ENCODE results near the gene ICE1. TPM values are rescaled to one million over a fixed set of nuclear protein-coding genes. Genes with fewer than 3 reads are reported as not detected.
"Not testable (repeated sequence)": the region's sequence is repeated elsewhere in the genome, so short reads cannot be mapped to it uniquely, and the experiment has no call there.

The ICE1 gene
- total RNA-seq, 1 experiment from 2014 or later: 30.6 TPM

GRCh38 chr5:5511904-5512416 lies 89.5 kb downstream of the ICE1 start:
- Histone ChIP-seq H3K4me3 (ENCODE audit: low read depth, low read length) (no peak overlapping the region), H3K36me3 (ENCODE audit: control insufficient read depth, insufficient read depth, low read length) (no peaks in the 10 kb centered on the region), H3K4me1 (no peaks in the 10 kb centered on the region), H3K27me3 (replicated peaks; ENCODE audit: control insufficient read depth, insufficient read depth, low read length) (no peaks in the 10 kb centered on the region), H3K9me3 (0 out of 2 replicates have a peak, but pooled peaks cover 4% of the 10 kb centered on the region)
- ChIA-PET CTCF (no interaction called here), POLR2A (no interaction called here)
- peaks cover 9% of the 10 kb centered on the region for H3K27me3 Mint-ChIP-seq (ENCODE audit: insufficient read depth, unreplicated experiment)
- intact Hi-C loops (cut with micrococcal nuclease; ENCODE audit: unreplicated experiment): no loop called here
- DNase-seq: no peak
- no peak overlapping the region for H3K4me3 Mint-ChIP-seq (ENCODE audit: unreplicated experiment)
- BruUV-seq (replicated peaks): no TSS peak
- no peaks in the 10 kb centered on the region for H3K4me1 Mint-ChIP-seq (ENCODE audit: low read depth, unreplicated experiment)
- TF ChIP-seq CTCF (IDR thresholded peaks at IDR 0.05; ENCODE audit: insufficient read depth in 1 of 2, low read depth in 1 of 2, low read length in 1 of 2, severe bottlenecking in 1 of 2, unreplicated experiment in 1 of 2): no peak
- no peaks in the 10 kb centered on the region for H3K36me3 Mint-ChIP-seq (ENCODE audit: insufficient read depth, unreplicated experiment)
- H3K27ac Mint-ChIP-seq (ENCODE audit: unreplicated experiment): no peak overlapping the region
- H3K9me3 Mint-ChIP-seq (ENCODE audit: unreplicated experiment): peaks cover 17% of the 10 kb centered on the region

GRCh38 chr5:5512543-5512942 lies 90.1 kb downstream of the ICE1 start:
- Mint-ChIP-seq H3K36me3 (ENCODE audit: insufficient read depth, unreplicated experiment) (no peaks in the 10 kb centered on the region), H3K4me3 (ENCODE audit: unreplicated experiment) (no peak overlapping the region), H3K4me1 (ENCODE audit: low read depth, unreplicated experiment) (no peaks in the 10 kb centered on the region), H3K27ac (ENCODE audit: unreplicated experiment) (no peak overlapping the region), H3K9me3 (ENCODE audit: unreplicated experiment) (peaks cover 19% of the 10 kb centered on the region), H3K27me3 (ENCODE audit: insufficient read depth, unreplicated experiment) (peaks cover 9% of the 10 kb centered on the region)
- ChIA-PET CTCF (no interaction called here), POLR2A (no interaction called here)
- no peak for DNase-seq
- H3K4me1 ChIP-seq: no peaks in the 10 kb centered on the region
- no peak overlapping the region for H3K4me3 ChIP-seq (ENCODE audit: low read depth, low read length)
- intact Hi-C loops (cut with micrococcal nuclease; ENCODE audit: unreplicated experiment): no loop called here
- no TSS peak for BruUV-seq (replicated peaks)
- H3K9me3 ChIP-seq: 0 out of 2 replicates have a peak, but pooled peaks cover 4% of the 10 kb centered on the region
- no peak for TF ChIP-seq CTCF (IDR thresholded peaks at IDR 0.05; ENCODE audit: insufficient read depth in 1 of 2, low read depth in 1 of 2, low read length in 1 of 2, severe bottlenecking in 1 of 2, unreplicated experiment in 1 of 2)
- H3K27me3 ChIP-seq (replicated peaks; ENCODE audit: control insufficient read depth, insufficient read depth, low read length): no peaks in the 10 kb centered on the region
- no peaks in the 10 kb centered on the region for H3K36me3 ChIP-seq (ENCODE audit: control insufficient read depth, insufficient read depth, low read length)

GRCh38 chr5:5520622-5521021 lies 98.1 kb downstream of the ICE1 start:
- Mint-ChIP-seq H3K9me3 (ENCODE audit: unreplicated experiment) (peaks cover 30% of the 10 kb centered on the region), H3K4me1 (ENCODE audit: low read depth, unreplicated experiment) (peaks cover 16% of the 10 kb centered on the region)
- H3K4me3 Mint-ChIP-seq (ENCODE audit: unreplicated experiment); H3K27ac Mint-ChIP-seq (ENCODE audit: unreplicated experiment); intact Hi-C loops (cut with micrococcal nuclease; ENCODE audit: unreplicated experiment); CTCF ChIA-PET; BruUV-seq (replicated peaks); H3K27me3 ChIP-seq (replicated peaks; ENCODE audit: control insufficient read depth, insufficient read depth, low read length); H3K27me3 Mint-ChIP-seq (ENCODE audit: insufficient read depth, unreplicated experiment); POLR2A ChIA-PET; H3K36me3 Mint-ChIP-seq (ENCODE audit: insufficient read depth, unreplicated experiment); H3K36me3 ChIP-seq (ENCODE audit: control insufficient read depth, insufficient read depth, low read length); DNase-seq; H3K9me3 ChIP-seq; H3K4me3 ChIP-seq (ENCODE audit: low read depth, low read length): not testable (repeated sequence)
- H3K4me1 ChIP-seq: peaks cover 19% of the 10 kb centered on the region

DNA sequence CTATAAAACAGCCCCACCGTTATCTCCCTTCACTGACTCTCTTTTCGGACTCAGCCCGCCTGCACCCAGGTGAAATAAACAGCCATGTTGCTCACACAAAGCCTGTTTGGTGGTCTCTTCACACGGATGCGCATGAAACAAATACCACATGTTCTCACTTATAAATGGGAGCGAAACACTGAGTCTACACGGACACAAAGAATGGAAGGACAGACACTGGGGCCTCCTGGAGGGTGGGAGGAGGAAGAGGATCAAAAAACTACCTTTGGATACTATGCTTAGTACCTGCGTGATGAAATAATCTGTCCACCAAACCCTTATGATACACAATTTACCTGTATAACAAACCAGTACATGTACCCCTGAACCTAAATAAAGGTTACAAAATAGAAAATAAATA lies 98.6 kb downstream of the ICE1 start:
- no peak overlapping the region for H3K4me3 ChIP-seq (ENCODE audit: low read depth, low read length)
- CTCF ChIA-PET: no interaction called here
- DNase-seq: no peak
- Mint-ChIP-seq H3K4me3 (ENCODE audit: unreplicated experiment) (no peak overlapping the region), H3K27ac (ENCODE audit: unreplicated experiment) (no peak overlapping the region), H3K9me3 (ENCODE audit: unreplicated experiment) (peaks cover 30% of the 10 kb centered on the region), H3K4me1 (ENCODE audit: low read depth, unreplicated experiment) (peaks cover 16% of the 10 kb centered on the region), H3K27me3 (ENCODE audit: insufficient read depth, unreplicated experiment) (no peaks in the 10 kb centered on the region), H3K36me3 (ENCODE audit: insufficient read depth, unreplicated experiment) (no peaks in the 10 kb centered on the region)
- H3K9me3 ChIP-seq: peaks cover 3% of the 10 kb centered on the region; the same call in 1 of the 2 replicates
- H3K4me1 ChIP-seq: peaks cover 19% of the 10 kb centered on the region
- no peaks in the 10 kb centered on the region for H3K36me3 ChIP-seq (ENCODE audit: control insufficient read depth, insufficient read depth, low read length)
- no TSS peak for BruUV-seq (replicated peaks)
- no peak for TF ChIP-seq CTCF (IDR thresholded peaks at IDR 0.05; ENCODE audit: insufficient read depth in 1 of 2, low read depth in 1 of 2, low read length in 1 of 2, severe bottlenecking in 1 of 2, unreplicated experiment in 1 of 2)
- intact Hi-C loops (cut with micrococcal nuclease; ENCODE audit: unreplicated experiment): no loop called here
- POLR2A ChIA-PET: no interaction called here
- no peaks in the 10 kb centered on the region for H3K27me3 ChIP-seq (replicated peaks; ENCODE audit: control insufficient read depth, insufficient read depth, low read length)
